Uterus (tissue), 4 donors: ENCODE data around the gene CARD10. TPM values are rescaled to one million over a fixed set of nuclear protein-coding genes. Genes with fewer than 3 reads are reported as not detected.

Experiments used
- DNase-seq, 2 donors: peaks; one replicate each; pipeline ENCODE4 v3.0.0-alpha.2; 2019 to 2020
- H3K27ac ChIP-seq, 2 donors: fragments of 200-600 bp; sonication (generic); 1 replicate in 1 of 2; 2 replicates in 1 of 2; pipeline ENCODE4 v1.5.1; 2016 to 2018
- H3K27me3 ChIP-seq, 2 donors: fragments of 200-600 bp; sonication (generic); one replicate each; pipeline ENCODE4 v1.5.1; 2018 to 2019; ENCODE audit warnings: control low read depth in 1 of 2
- H3K36me3 ChIP-seq, 2 donors: fragments of 200-600 bp; sonication (generic); one replicate each; pipeline ENCODE4 v1.5.1; 2019; ENCODE audit warnings: control low read depth in 1 of 2
- H3K4me1 ChIP-seq, 2 donors: fragments of 200-600 bp; sonication (generic); one replicate each; pipeline ENCODE4 v1.5.1; 2018 to 2019; ENCODE audit warnings: control low read depth in 1 of 2
- H3K4me3 ChIP-seq, 2 donors: fragments of 200-600 bp; sonication (generic); 1 replicate in 1 of 2; 2 replicates in 1 of 2; pipeline ENCODE4 v1.5.1; 2018 to 2019; ENCODE audit warnings: mild to moderate bottlenecking in 1 of 2
- H3K9me3 ChIP-seq, 2 donors: fragments of 200-600 bp; sonication (generic); one replicate each; pipeline ENCODE4 v1.5.1; 2019; ENCODE audit warnings: control low read depth in 1 of 2
- POLR2A ChIP-seq, 2 donors: fragments of 450-650 bp; IDR thresholded peaks; one replicate each; pipeline ENCODE4 v1.6.1; 2016; ENCODE audit warnings: antibody characterized with exemption in 2 of 2, mild to moderate bottlenecking in 1 of 2, moderate library complexity in 1 of 2
- intact Hi-C: fragments of 100-400 bp; cut with DNase I; formaldehyde crosslinking; loops from one replicate; pipeline ENCODE4 v1.15.1; 2023; ENCODE audit warnings: low total_unique reads
- total RNA-seq, 4 donors: library from RNA; depleted of rRNA in 3 of 4; stranded (reverse); fragments of >200 nt in 3 of 4; gene quantifications; one replicate each; pipeline versions ENCODE4 v1.1.0 to v1.2.4, GENCODE V29; 2014 to 2023
- TF ChIP-seq, protein P1 (sequence below), 4 experiments: fragments of 200-600 bp in 2 of 4; fragments of 450-650 bp in 2 of 4; sonication (generic) in 2 of 4; IDR thresholded peaks; one replicate each; pipeline ENCODE4 v1.5.1; 2016 to 2019; ENCODE audit warnings: antibody characterized with exemption in 4 of 4, mild to moderate bottlenecking in 2 of 4, moderate library complexity in 1 of 4
- donor health status: DM: yes; HTN: yes; CAD: no.

The CARD10 gene
- total RNA-seq, 4 donors from 2014 or later = 4.6 to 23.4 (median 10.2) TPM

- DNase-seq = no peak
- Histone ChIP-seq H3K27ac (no peak overlapping the region), H3K4me3 (no peak overlapping the region), H3K27me3 (no peaks in the 10 kb centered on the region), H3K4me1 (no peaks in the 10 kb centered on the region), H3K9me3 (no peaks in the 10 kb centered on the region), H3K36me3 (no peaks in the 10 kb centered on the region)
- intact Hi-C loops = no loop called here
- no peak for TF ChIP-seq POLR2A (IDR thresholded peaks at IDR 0.05)
- TF ChIP-seq, protein P1, sequence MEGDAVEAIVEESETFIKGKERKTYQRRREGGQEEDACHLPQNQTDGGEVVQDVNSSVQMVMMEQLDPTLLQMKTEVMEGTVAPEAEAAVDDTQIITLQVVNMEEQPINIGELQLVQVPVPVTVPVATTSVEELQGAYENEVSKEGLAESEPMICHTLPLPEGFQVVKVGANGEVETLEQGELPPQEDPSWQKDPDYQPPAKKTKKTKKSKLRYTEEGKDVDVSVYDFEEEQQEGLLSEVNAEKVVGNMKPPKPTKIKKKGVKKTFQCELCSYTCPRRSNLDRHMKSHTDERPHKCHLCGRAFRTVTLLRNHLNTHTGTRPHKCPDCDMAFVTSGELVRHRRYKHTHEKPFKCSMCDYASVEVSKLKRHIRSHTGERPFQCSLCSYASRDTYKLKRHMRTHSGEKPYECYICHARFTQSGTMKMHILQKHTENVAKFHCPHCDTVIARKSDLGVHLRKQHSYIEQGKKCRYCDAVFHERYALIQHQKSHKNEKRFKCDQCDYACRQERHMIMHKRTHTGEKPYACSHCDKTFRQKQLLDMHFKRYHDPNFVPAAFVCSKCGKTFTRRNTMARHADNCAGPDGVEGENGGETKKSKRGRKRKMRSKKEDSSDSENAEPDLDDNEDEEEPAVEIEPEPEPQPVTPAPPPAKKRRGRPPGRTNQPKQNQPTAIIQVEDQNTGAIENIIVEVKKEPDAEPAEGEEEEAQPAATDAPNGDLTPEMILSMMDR (IDR thresholded peaks at IDR 0.05) = no peak
These were observed 75.2 kb downstream of the CARD10 start for GRCh38 chr22:37443977-37444376.

DNA sequence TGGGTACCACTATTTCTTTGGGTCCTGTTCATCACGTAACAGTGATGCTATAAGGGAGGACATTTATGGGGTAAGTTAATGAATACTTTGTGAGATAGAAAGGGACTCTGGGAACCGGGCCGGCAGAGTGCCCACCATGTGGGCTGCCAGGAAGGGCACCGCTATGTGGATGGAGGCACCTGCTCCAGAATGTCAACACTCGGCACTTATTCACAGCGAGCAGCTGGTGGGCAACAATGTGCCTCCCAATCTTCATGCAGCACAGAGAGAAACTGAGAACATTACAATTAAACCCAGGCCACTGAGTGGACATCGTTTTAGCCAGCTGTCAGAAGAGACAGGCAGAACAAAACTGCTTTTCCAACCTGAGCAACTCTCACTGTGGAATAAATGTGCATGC is 76.1 kb downstream of the CARD10 start:
- H3K27me3 ChIP-seq = no peaks in the 10 kb centered on the region
- TF ChIP-seq, protein P1 (IDR thresholded peaks at IDR 0.05) = no peak
- TF ChIP-seq POLR2A (IDR thresholded peaks at IDR 0.05) = no peak

DNA sequence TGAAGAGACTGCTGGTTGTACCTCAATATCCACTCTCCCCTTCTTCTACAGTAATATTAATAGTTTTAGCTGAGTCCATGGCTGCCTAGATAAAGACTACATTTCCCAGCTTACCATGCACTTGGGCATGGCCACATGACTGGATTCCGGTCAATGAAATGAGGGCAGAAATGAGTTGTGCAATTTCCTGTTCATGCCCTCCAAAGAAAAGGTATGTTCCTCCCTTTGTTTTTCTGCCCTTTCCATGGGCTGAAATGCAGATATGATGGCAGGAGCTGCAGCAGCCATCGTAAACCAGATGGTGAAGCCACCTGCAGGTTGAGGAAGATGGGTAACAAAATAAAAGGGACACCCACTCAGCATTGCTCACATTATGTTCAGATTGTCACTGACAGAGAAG is 76.7 kb downstream of the CARD10 start:
- no peaks in the 10 kb centered on the region for H3K9me3 ChIP-seq
- H3K36me3 ChIP-seq = no peaks in the 10 kb centered on the region
- no peak for DNase-seq
- no peak for TF ChIP-seq POLR2A (IDR thresholded peaks at IDR 0.05)
- TF ChIP-seq, protein P1 (IDR thresholded peaks at IDR 0.05) = no peak
- no peaks in the 10 kb centered on the region for H3K27me3 ChIP-seq
- H3K27ac ChIP-seq = no peak overlapping the region
- no peak overlapping the region for H3K4me3 ChIP-seq
- H3K4me1 ChIP-seq = no peaks in the 10 kb centered on the region
- intact Hi-C loops = no loop called here

More for the DNA sequence above, 76.1 kb downstream of the CARD10 start:
- intact Hi-C loops = no loop called here
- H3K9me3 ChIP-seq = no peaks in the 10 kb centered on the region
- H3K27ac ChIP-seq = no peak overlapping the region
- H3K4me3 ChIP-seq = no peak overlapping the region
- H3K4me1 ChIP-seq = no peaks in the 10 kb centered on the region
- DNase-seq = no peak
- H3K36me3 ChIP-seq = no peaks in the 10 kb centered on the region

- no peaks in the 10 kb centered on the region for H3K27me3 ChIP-seq
- no peak for TF ChIP-seq POLR2A (IDR thresholded peaks at IDR 0.05)
- TF ChIP-seq, protein P1 (IDR thresholded peaks at IDR 0.05) = no peak
- no peaks in the 10 kb centered on the region for H3K36me3 ChIP-seq
- intact Hi-C loops = no loop called here
- no peak overlapping the region for H3K27ac ChIP-seq
- no peaks in the 10 kb centered on the region for H3K9me3 ChIP-seq
- no peak for DNase-seq
- H3K4me3 ChIP-seq = no peak overlapping the region
- H3K4me1 ChIP-seq = no peaks in the 10 kb centered on the region
These were observed 77.1 kb downstream of the CARD10 start for GRCh38 chr22:37442135-37442534.

- no peak overlapping the region for H3K4me3 ChIP-seq
- H3K36me3 ChIP-seq = no peaks in the 10 kb centered on the region
- intact Hi-C loops = no loop called here
- H3K27ac ChIP-seq = no peak overlapping the region
- no peaks in the 10 kb centered on the region for H3K27me3 ChIP-seq
- no peak for DNase-seq
- no peak for TF ChIP-seq POLR2A (IDR thresholded peaks at IDR 0.05)
- H3K4me1 ChIP-seq = no peaks in the 10 kb centered on the region
- H3K9me3 ChIP-seq = no peaks in the 10 kb centered on the region
These were observed 78.3 kb downstream of the CARD10 start for GRCh38 chr22:37440875-37441274.

Other genes starting within 250 kb of the CARD10 start
- gene CYTH4, start 236.9 kb downstream of the CARD10 start, total RNA-seq = 10 to 100 TPM in 1 of 4 donors, 1 to 10 TPM in 3; 3.8 to 12.2 (median 5.9) TPM
- under 1 TPM in 2 of 4 donors, not detected in 2; 0.30 to 0.76 TPM for gene ELFN2, start 91.9 kb downstream of the CARD10 start, total RNA-seq
- 10 to 100 TPM in 3 of 4 donors, 1 to 10 TPM in 1; 7.6 to 71.2 (median 28.7) TPM for gene MFNG, start 33.0 kb downstream of the CARD10 start, total RNA-seq
- gene CDC42EP1, start 41.1 kb upstream of the CARD10 start, total RNA-seq = 100 to 1,000 TPM in 1 of 4 donors, 10 to 100 TPM in 3; 10.6 to 101 (median 16.5) TPM
- not detected for gene LGALS2, start 60.7 kb upstream of the CARD10 start, total RNA-seq
- gene GGA1, start 89.4 kb upstream of the CARD10 start, total RNA-seq = 10 to 100 TPM; 16.7 to 78.0 (median 35.3) TPM
- gene SH3BP1, start 120.3 kb upstream of the CARD10 start, total RNA-seq = 10 to 100 TPM in 3 of 4 donors, 1 to 10 TPM in 1; 7.4 to 26.2 (median 14.2) TPM
- gene PDXP, start 139.3 kb upstream of the CARD10 start, total RNA-seq = 10 to 100 TPM in 1 of 4 donors, 1 to 10 TPM in 2, under 1 TPM in 1; 0.88 to 10.7 (median 3.7) TPM
- gene LGALS1, start 156.2 kb upstream of the CARD10 start, total RNA-seq = 1,000 to 10,000 TPM; 1,421 to 3,100 (median 2,146) TPM
- 10 to 100 TPM; 11.8 to 74.3 (median 20.9) TPM for gene NOL12, start 166.9 kb upstream of the CARD10 start, total RNA-seq
- 100 to 1,000 TPM in 3 of 4 donors, 10 to 100 TPM in 1; 56.2 to 177 (median 127) TPM for gene TRIOBP, start 177.6 kb upstream of the CARD10 start, total RNA-seq